Adipocyte (in vitro differentiated cells): ENCODE measurements around the gene NTNG1.

Source experiments
- DNase-seq: peaks from one replicate; pipeline ENCODE4 v3.0.0-alpha.2; 2015; ENCODE audit warnings: low read depth
- H3K27me3 ChIP-seq: replicated peaks from 2 replicates; pipeline ENCODE4 v1.7.0; 2013; ENCODE audit warnings: mild to moderate bottlenecking, low read length, moderate library complexity; ENCODE audit not compliant: control insufficient read depth, insufficient read depth
- H3K36me3 ChIP-seq: 2 replicates; pipeline ENCODE4 v1.7.0; 2013; ENCODE audit warnings: low read length, mild to moderate bottlenecking, moderate library complexity; ENCODE audit not compliant: control insufficient read depth, insufficient read depth, severe bottlenecking
- H3K4me1 ChIP-seq: 2 replicates; pipeline ENCODE4 v1.7.0; 2013; ENCODE audit warnings: mild to moderate bottlenecking, low read length, moderate library complexity; ENCODE audit not compliant: control insufficient read depth, insufficient read depth
- H3K4me3 ChIP-seq: 2 replicates; pipeline ENCODE4 v1.7.0; 2013; ENCODE audit warnings: mild to moderate bottlenecking, low read length, moderate library complexity
- H3K9ac ChIP-seq: 2 replicates; pipeline ENCODE4 v1.7.0; 2013; ENCODE audit warnings: mild to moderate bottlenecking, low read length, moderate library complexity
- H3K9me3 ChIP-seq: 2 replicates; pipeline ENCODE4 v1.7.0; 2013; ENCODE audit warnings: mild to moderate bottlenecking, low read length, moderate library complexity; ENCODE audit not compliant: control insufficient read depth

The NTNG1 gene

DNA sequence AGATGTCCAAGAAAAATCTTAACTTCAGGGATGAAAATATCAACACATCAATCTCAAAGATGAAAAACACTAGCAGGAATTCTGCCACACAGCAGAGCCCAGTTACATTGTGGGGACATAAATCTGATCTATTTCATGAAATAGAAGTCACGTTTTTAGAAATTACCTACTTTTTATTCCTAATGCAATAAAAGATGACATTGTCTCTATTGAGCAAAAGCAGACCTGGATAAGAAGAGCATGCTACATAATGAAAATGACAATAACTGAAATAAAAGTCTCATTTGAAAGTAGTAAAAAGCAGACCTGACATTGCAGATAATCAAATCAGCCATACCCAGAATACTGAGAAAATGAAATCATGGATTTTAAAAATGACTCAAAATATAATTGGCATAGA is 156.8 kb downstream of the NTNG1 start:
- H3K4me1 ChIP-seq = peaks cover 6% of the 10 kb centered on the region
- no peaks in the 10 kb centered on the region for H3K9me3 ChIP-seq
- no peaks in the 10 kb centered on the region for H3K27me3 ChIP-seq
- H3K9ac ChIP-seq = no peak overlapping the region
- no peaks in the 10 kb centered on the region for H3K36me3 ChIP-seq
- H3K4me3 ChIP-seq = no peak overlapping the region
- DNase-seq = no peak

DNA sequence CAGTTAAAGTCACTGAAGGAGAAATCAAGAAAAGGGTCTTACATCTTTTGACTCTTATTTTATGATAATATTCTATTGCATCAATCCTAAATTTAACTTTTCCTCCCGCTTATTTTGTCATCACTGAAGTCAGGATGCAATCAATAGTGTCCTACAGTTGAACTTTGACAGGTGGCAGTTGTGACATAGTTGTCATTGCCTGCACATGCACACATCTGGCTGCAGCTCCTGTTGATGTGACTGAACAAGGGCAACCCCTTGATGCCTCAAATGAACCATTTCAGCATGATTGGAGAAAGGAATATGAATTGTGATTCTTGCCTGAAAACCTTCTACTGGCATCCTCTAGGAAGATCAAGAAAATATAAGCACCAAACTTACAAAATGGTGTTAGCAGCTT is 157.7 kb downstream of the NTNG1 start:
- H3K27me3 ChIP-seq = no peaks in the 10 kb centered on the region
- no peaks in the 10 kb centered on the region for H3K9me3 ChIP-seq
- DNase-seq = no peak
- H3K4me1 ChIP-seq = peaks cover 6% of the 10 kb centered on the region
- no peak overlapping the region for H3K9ac ChIP-seq
- H3K4me3 ChIP-seq = no peak overlapping the region
- H3K36me3 ChIP-seq = no peaks in the 10 kb centered on the region

DNA sequence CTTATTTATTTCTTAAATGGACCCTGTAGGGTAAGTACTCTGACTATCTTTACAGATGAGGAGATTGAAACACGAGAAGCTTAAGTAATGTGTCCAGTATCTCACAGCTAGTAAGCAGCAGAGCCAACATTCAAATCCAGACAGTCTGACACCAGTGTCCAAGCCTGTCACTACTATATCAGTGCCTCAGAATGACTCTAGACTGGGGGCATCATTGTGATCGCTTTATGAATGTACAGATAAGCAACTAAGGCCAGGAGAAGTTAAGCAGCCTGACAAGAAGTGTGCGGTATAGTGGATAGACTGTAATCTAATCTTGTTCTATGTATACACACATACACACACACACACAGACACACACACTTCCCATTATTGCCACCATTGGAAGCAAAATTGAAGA is 158.7 kb downstream of the NTNG1 start:
- Histone ChIP-seq H3K27me3 (no peaks in the 10 kb centered on the region), H3K9ac (no peak overlapping the region), H3K4me1 (peaks cover 2% of the 10 kb centered on the region), H3K9me3 (no peaks in the 10 kb centered on the region), H3K4me3 (no peak overlapping the region), H3K36me3 (no peaks in the 10 kb centered on the region)
- no peak for DNase-seq

DNA sequence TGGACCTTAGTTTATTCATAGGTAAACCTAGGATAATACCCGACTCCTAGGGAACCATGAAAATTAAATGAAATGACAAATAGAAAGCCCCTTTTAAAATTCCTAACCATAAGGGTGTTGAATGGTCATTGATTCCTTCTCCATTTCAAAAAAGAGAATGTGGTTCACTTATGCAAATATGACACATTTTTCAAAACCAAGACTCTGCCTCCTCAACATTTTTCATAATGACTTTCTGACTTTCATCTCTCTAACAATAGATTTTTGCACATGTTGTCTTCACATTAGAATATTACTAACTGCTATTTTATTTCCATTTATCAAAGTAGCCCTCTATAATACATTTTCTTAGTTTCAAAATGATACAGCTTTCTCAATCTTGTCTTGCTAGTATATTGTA is 169.1 kb downstream of the NTNG1 start:
- no peaks in the 10 kb centered on the region for H3K36me3 ChIP-seq
- H3K4me3 ChIP-seq = no peak overlapping the region
- no peaks in the 10 kb centered on the region for H3K9me3 ChIP-seq
- no peaks in the 10 kb centered on the region for H3K27me3 ChIP-seq
- H3K9ac ChIP-seq = no peak overlapping the region
- no peak for DNase-seq
- H3K4me1 ChIP-seq = no peaks in the 10 kb centered on the region

DNA sequence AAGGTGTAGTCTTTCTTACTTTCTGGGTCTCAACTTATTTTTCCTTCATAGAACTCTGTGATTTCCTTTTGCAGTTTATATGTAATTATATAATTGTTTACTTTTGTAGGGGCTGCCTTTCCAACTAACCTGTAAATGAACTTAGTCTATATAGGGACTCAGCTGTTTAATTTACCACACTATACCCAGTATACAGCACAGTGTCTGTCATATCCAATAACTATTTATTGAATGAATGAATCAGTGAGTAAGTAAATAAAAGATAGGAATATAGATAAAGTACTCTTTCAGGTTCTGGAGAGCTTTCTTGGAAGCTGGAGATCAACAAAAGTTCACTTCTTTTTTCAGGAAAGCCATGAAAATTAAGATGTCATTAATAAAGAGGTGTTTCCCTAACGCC is 174.8 kb downstream of the NTNG1 start:
- no peak for DNase-seq
- H3K4me3 ChIP-seq = no peak overlapping the region
- H3K4me1 ChIP-seq = no peaks in the 10 kb centered on the region
- no peak overlapping the region for H3K9ac ChIP-seq
- no peaks in the 10 kb centered on the region for H3K36me3 ChIP-seq
- H3K27me3 ChIP-seq = no peaks in the 10 kb centered on the region
- H3K9me3 ChIP-seq = no peaks in the 10 kb centered on the region

DNA sequence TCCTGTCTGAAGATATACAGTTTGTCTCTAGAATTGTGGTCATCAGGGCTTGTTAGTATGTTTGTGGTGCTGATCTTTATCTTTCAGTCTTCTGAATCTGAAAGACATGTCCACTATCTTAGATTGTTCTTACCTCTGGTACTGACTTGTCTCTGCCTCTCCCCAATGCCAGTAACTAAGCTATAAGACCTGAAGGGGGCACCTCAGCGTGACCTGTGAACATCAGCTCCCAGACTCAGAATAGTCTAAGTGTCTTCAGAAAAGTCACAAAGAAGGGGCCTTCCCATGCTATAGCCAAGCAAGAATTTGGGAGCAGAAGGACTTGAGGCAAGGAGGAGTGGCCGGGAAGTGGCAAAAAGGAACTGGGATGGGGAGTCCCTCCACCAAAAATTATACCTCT is 178.1 kb downstream of the NTNG1 start:
- no peaks in the 10 kb centered on the region for H3K9me3 ChIP-seq
- H3K4me3 ChIP-seq = no peak overlapping the region
- H3K27me3 ChIP-seq = no peaks in the 10 kb centered on the region
- H3K9ac ChIP-seq = no peak overlapping the region
- H3K4me1 ChIP-seq = no peaks in the 10 kb centered on the region
- H3K36me3 ChIP-seq = no peaks in the 10 kb centered on the region
- no peak for DNase-seq

DNA sequence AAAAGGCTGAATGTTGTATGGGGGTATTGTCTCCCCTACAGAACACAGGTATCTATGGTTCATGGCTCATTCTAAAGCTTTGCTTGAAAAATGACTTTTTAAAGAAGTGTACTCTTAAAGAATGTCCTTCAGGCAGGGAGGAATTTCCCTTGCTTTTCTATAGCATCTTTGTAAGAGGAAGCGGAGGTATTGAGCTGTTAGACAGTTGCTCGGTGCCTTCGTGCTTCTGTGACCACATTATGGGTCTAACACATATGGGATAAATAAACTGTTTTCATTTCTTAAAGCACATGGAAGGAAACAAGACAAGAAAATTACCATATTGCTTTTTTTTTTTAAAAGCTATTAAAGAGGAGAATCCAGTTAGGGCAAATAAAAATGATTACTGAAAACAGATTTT is 182.9 kb downstream of the NTNG1 start:
- no peak overlapping the region for H3K4me3 ChIP-seq
- H3K27me3 ChIP-seq = no peaks in the 10 kb centered on the region
- no peak for DNase-seq
- H3K36me3 ChIP-seq = no peaks in the 10 kb centered on the region
- H3K4me1 ChIP-seq = no peaks in the 10 kb centered on the region
- no peak overlapping the region for H3K9ac ChIP-seq
- no peaks in the 10 kb centered on the region for H3K9me3 ChIP-seq

DNA sequence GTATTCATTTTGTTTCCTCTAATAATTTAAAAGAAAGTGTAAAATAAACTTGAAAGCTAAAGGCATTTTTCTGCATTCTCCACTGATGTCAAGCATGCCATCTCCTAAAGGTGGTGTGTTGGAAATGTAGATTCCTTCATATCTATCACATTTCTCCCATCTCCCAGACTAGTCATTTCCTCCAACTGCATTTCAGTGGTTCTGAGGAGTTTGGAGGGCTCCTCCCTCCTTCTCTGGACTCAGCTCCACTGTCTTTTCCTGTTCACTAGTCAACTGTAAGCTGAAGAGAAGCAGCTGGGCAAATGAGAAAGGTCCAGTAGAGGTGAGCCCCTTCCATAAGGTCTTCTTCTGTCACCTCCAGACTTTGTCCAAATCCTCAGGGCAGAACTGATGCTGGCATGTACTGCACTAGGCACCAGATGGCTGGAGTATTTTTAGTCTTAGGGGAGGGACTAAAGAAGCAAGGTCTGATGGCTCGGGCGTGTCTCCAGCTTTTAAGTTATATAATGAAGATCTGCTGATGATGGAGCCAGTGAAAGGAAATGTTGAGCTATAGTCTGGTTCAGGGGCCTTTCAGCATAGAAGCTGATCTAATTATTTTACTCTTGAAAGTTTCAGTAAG is 186.1 kb downstream of the NTNG1 start:
- peak; percentile 11 for DNase-seq
- Histone ChIP-seq H3K9me3 (no peaks in the 10 kb centered on the region), H3K27me3 (no peaks in the 10 kb centered on the region), H3K4me3 (no peak overlapping the region), H3K36me3 (no peaks in the 10 kb centered on the region), H3K9ac (no peak overlapping the region), H3K4me1 (no peaks in the 10 kb centered on the region)

DNA sequence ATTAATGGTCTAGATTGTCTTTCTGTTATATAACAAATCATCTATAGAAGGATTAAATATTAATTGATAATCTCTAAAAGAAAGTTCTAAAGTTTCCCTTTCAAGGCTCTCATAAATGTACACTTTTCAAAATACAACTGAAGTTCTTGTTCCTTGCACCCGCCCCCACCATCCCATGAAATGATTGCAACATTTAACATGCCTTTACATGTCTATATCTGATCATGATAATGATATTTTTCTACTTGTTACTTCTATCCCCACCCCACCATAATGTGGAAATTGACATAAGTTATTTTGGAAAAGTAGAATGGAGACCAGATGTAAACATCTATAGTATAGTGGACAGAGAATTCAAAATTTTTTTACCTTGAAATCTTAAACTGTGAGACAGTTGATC is 186.6 kb downstream of the NTNG1 start:
- no peaks in the 10 kb centered on the region for H3K9me3 ChIP-seq
- no peak overlapping the region for H3K4me3 ChIP-seq
- H3K36me3 ChIP-seq = no peaks in the 10 kb centered on the region
- no peak overlapping the region for H3K9ac ChIP-seq
- H3K4me1 ChIP-seq = no peaks in the 10 kb centered on the region
- DNase-seq = peak; percentile 7
- H3K27me3 ChIP-seq = no peaks in the 10 kb centered on the region

DNA sequence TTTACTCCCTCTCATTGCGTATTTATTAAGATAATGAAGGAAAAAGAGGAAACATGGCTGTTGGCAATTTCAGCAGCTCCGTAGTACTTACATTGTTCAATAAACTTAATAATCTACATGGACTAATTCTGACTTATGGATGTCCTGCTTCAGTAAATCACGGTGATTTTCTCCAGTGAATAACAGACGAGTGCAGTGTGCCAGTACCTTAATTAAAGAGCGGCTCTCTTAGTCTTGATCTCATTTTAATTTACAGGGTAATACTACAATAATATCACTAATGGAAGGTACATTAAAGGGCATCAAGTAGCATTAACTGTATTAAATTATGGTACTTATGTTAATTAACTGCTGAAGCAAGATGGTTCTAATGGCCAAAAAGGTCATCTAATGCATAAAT is 187.2 kb downstream of the NTNG1 start:
- Histone ChIP-seq H3K4me1 (no peaks in the 10 kb centered on the region), H3K9ac (no peak overlapping the region), H3K4me3 (no peak overlapping the region), H3K27me3 (no peaks in the 10 kb centered on the region), H3K36me3 (no peaks in the 10 kb centered on the region), H3K9me3 (no peaks in the 10 kb centered on the region)
- no peak for DNase-seq

DNA sequence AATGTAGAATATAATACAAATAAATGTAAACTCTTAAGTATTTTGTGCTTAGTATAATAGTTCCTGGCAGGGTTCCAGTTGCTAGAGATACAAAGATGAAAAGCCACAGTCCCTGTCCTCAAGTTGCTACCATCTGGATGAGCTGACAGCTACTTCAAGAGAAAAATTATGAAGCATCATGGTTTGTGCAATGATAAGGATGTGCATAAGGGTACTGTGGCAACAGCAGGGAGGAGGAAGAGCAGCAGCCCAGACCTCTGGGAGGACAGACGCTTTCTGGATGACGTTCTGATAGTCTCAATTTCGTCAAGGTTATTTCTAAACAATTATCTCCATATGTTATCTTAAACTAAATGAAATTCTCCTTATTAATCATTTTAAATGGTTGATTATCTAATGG is 198.9 kb downstream of the NTNG1 start:
- Histone ChIP-seq H3K9ac (no peak overlapping the region), H3K27me3 (no peaks in the 10 kb centered on the region), H3K4me3 (no peak overlapping the region), H3K9me3 (no peaks in the 10 kb centered on the region), H3K4me1 (no peaks in the 10 kb centered on the region), H3K36me3 (no peaks in the 10 kb centered on the region)
- DNase-seq = no peak

DNA sequence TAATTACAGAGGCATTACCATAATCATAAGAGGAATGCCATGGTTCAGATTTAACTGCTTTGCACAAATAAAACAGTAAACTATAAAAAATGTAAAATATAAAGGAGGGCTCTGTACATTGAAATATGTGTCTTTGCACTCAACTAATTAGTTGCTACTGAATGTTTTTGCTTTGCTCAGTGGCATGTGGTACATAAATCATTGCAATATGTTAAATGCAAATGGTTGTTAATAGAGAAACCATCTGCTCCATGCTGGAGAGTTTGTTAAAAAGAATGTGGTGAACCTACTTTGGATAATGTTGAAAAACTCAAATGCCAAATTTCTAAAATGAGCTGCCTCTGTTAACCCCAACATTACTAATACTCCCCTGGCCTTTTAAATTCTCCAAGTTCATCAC is 201.5 kb downstream of the NTNG1 start:
- Histone ChIP-seq H3K9me3 (no peaks in the 10 kb centered on the region), H3K9ac (no peak overlapping the region), H3K4me3 (no peak overlapping the region), H3K27me3 (no peaks in the 10 kb centered on the region), H3K4me1 (no peaks in the 10 kb centered on the region), H3K36me3 (no peaks in the 10 kb centered on the region)
- DNase-seq = no peak
